SK-N-SH (cell line): ENCODE data around the gene SPRN. TPM values are rescaled to one million over a fixed set of nuclear protein-coding genes. Genes with fewer than 3 reads are reported as not detected.

Experiments
- CTCF ChIA-PET: fragments of 300-600, 350-600 bp; formaldehyde crosslinking; extraction: SDS; loops from one replicate; lab custom pipeline; 2021; lab: Yijun Ruan, JAX
- POLR2A ChIA-PET: fragments of 350-600 bp; sonication (Branson Sonifier 250); formaldehyde crosslinking; extraction: SDS; loops from one replicate; lab custom pipeline; 2020; ENCODE audit warnings: antibody characterized with exemption, inconsistent platforms; lab: Yijun Ruan, JAX
- DNase-seq: peaks from one replicate; pipeline ENCODE4 v3.0.0; 2012
- H2AFZ ChIP-seq: fragments of 200-600 bp; sonication (generic); 2 replicates; pipeline ENCODE4 v1.8.1; 2016; ENCODE audit warnings: antibody characterized with exemption, mild to moderate bottlenecking, low read depth
- H3F3A ChIP-seq: fragments of 200-600 bp; sonication (generic); replicated peaks from 2 replicates; pipeline ENCODE3; 2016; ENCODE audit warnings: antibody characterized with exemption, mild to moderate bottlenecking; ENCODE audit not compliant: insufficient read depth
- H3K27ac ChIP-seq, 2 experiments: fragments of 200-500 bp in 1 of 2; fragments of 200-600 bp in 1 of 2; sonication (Bioruptor generic) in 1 of 2; sonication (generic), shearing (Covaris generic) in 1 of 2; 2 replicates each; pipeline versions ENCODE4 v1.5.1 to v1.6.1; 2014 to 2016; ENCODE audit warnings: low read depth in 2 of 2, inconsistent platforms in 1 of 2, low read length in 1 of 2, mild to moderate bottlenecking in 1 of 2, mixed read lengths in 1 of 2
- H3K27me3 ChIP-seq: fragments of 200-600 bp; sonication (generic), shearing (Covaris generic); 2 replicates; pipeline ENCODE4 v1.6.1; 2016; ENCODE audit warnings: mixed run types; ENCODE audit not compliant: insufficient read depth
- H3K36me3 ChIP-seq, 2 experiments: fragments of 200-500 bp in 1 of 2; fragments of 200-600 bp in 1 of 2; sonication (Bioruptor generic) in 1 of 2; sonication (generic) in 1 of 2; replicated peaks in 1 of 2; 2 replicates each; pipeline versions ENCODE3 to v1.5.1; 2014 to 2016; ENCODE audit warnings: low read length in 1 of 2, mild to moderate bottlenecking in 1 of 2; ENCODE audit not compliant: insufficient read depth in 2 of 2, control insufficient read depth in 1 of 2
- H3K4me1 ChIP-seq, 2 experiments: fragments of 200-500 bp in 1 of 2; fragments of 200-600 bp in 1 of 2; sonication (Bioruptor generic) in 1 of 2; sonication (generic), shearing (Covaris generic) in 1 of 2; 2 replicates each; pipeline versions ENCODE4 v1.5.1 to v1.6.1; 2014 to 2016; ENCODE audit warnings: low read depth in 1 of 2, low read length in 1 of 2, mixed run types in 1 of 2; ENCODE audit not compliant: insufficient read depth in 2 of 2, control insufficient read depth in 1 of 2
- H3K4me2 ChIP-seq: fragments of 200-600 bp; sonication (generic), shearing (Covaris generic); 2 replicates; pipeline ENCODE4 v1.6.1; 2017; ENCODE audit warnings: mixed run types
- H3K4me3 ChIP-seq, 2 experiments: fragments of 200-500 bp in 1 of 2; fragments of 200-600 bp in 1 of 2; sonication (Bioruptor generic) in 1 of 2; sonication (generic), shearing (Covaris generic) in 1 of 2; 2 replicates each; pipeline versions ENCODE4 v1.5.1 to v1.8.1; 2014 to 2016; ENCODE audit warnings: low read depth in 2 of 2, inconsistent platforms in 1 of 2, low read length in 1 of 2, mild to moderate bottlenecking in 1 of 2, mixed read lengths in 1 of 2, moderate library complexity in 1 of 2
- H3K79me2 ChIP-seq: fragments of 200-600 bp; sonication (generic); 2 replicates; pipeline ENCODE4 v1.8.1; 2017; ENCODE audit warnings: mild to moderate bottlenecking; ENCODE audit not compliant: insufficient read depth
- H3K9ac ChIP-seq: fragments of 200-600 bp; sonication (generic); 2 replicates; pipeline ENCODE4 v1.6.1; 2017; ENCODE audit warnings: mixed run types
- H3K9me2 ChIP-seq: fragments of 200-600 bp; sonication (generic); 2 replicates; pipeline ENCODE4 v1.6.1; 2017; ENCODE audit warnings: mixed run types
- H3K9me3 ChIP-seq: fragments of 200-600 bp; sonication (generic); 2 replicates; pipeline ENCODE4 v1.6.1; 2017; ENCODE audit warnings: mixed run types, mild to moderate bottlenecking, moderate library complexity
- H4K20me1 ChIP-seq: fragments of 200-600 bp; sonication (generic); 2 replicates; pipeline ENCODE4 v1.6.1; 2017; ENCODE audit warnings: mild to moderate bottlenecking, mixed run types; ENCODE audit not compliant: insufficient read depth
- CHD2 ChIP-seq: fragments of 150-350 bp; IDR thresholded peaks from 2 replicates; pipeline ENCODE4 v1.6.1; 2018; ENCODE audit warnings: low read length; ENCODE audit not compliant: partially characterized antibody
- ELF1 ChIP-seq: IDR thresholded peaks from 2 replicates; pipeline ENCODE4 v1.4.0; 2012
- EP300 ChIP-seq, 2 experiments: IDR thresholded peaks; 2 replicates each; pipeline versions ENCODE4 v1.4.0 to v1.6.1; 2012; ENCODE audit warnings: borderline replicate concordance in 1 of 2, low read depth in 1 of 2, low read length in 1 of 2
- EZH2phosphoT487 ChIP-seq: fragments of 200-600 bp; sonication (generic); IDR thresholded peaks from 2 replicates; pipeline ENCODE4 v1.6.1; 2017; ENCODE audit warnings: low read depth, mixed run types, mild to moderate bottlenecking, antibody characterized with exemption, moderate library complexity, borderline replicate concordance
- FOSL2 ChIP-seq: IDR thresholded peaks from 2 replicates; pipeline ENCODE4 v1.4.0; 2012; ENCODE audit warnings: low read depth, mild to moderate bottlenecking, moderate library complexity, borderline replicate concordance
- FOXJ3 ChIP-seq: sonication (generic); formaldehyde crosslinking; IDR thresholded peaks from 2 replicates; pipeline ENCODE4 v1.5.1; 2020; ENCODE audit warnings: mild to moderate bottlenecking, missing genetic modification reagents
- FOXM1 ChIP-seq: IDR thresholded peaks from 2 replicates; pipeline ENCODE4 v1.4.0; 2012; ENCODE audit warnings: low read depth, mild to moderate bottlenecking
- GABPA ChIP-seq: IDR thresholded peaks from 2 replicates; pipeline ENCODE4 v1.4.0; 2012; ENCODE audit warnings: low read depth, mild to moderate bottlenecking
- GATA2 ChIP-seq: sonication (generic); formaldehyde crosslinking; IDR thresholded peaks from 2 replicates; pipeline ENCODE4 v1.5.0; 2020; ENCODE audit warnings: mild to moderate bottlenecking, missing genetic modification reagents
- JUND ChIP-seq: IDR thresholded peaks from 2 replicates; pipeline ENCODE4 v1.4.0; 2012
- NFIC ChIP-seq: IDR thresholded peaks from 2 replicates; pipeline ENCODE4 v1.4.0; 2012; ENCODE audit warnings: borderline replicate concordance
- RAD21 ChIP-seq: IDR thresholded peaks from 2 replicates; pipeline ENCODE4 v1.6.1; 2012; ENCODE audit warnings: mild to moderate bottlenecking, low read length
- RCOR1 ChIP-seq: fragments of 150-350 bp; IDR thresholded peaks from 2 replicates; pipeline ENCODE4 v1.6.1; 2017; ENCODE audit warnings: antibody characterized with exemption, low read length
- SIN3A ChIP-seq: IDR thresholded peaks from 2 replicates; pipeline ENCODE4 v1.6.1; 2012; ENCODE audit warnings: low read depth, mild to moderate bottlenecking, low read length, moderate library complexity, borderline replicate concordance
- TEAD4 ChIP-seq: IDR thresholded peaks from 2 replicates; pipeline ENCODE4 v1.4.0; 2012; ENCODE audit warnings: mild to moderate bottlenecking, borderline replicate concordance; ENCODE audit not compliant: insufficient read depth
- YY1 ChIP-seq: IDR thresholded peaks from 2 replicates; pipeline ENCODE4 v1.4.0; 2012; ENCODE audit warnings: low read depth, mild to moderate bottlenecking
- WGBS: methylation state at CpG from one replicate; pipeline ENCODE4 v1.1.6; 2017; ENCODE audit warnings: low lambda C conversion rate; 5-methylcytosine and 5-hydroxymethylcytosine counted together
- polyA plus RNA-seq, 3 experiments: library from polyadenylated mRNA; depleted of rRNA; stranded (reverse); fragments of >200 nt; gene quantifications; 2 replicates each; pipeline ENCODE4 v1.2.3, GENCODE V29; 2012
- TF ChIP-seq, protein P1 (sequence below): fragments of 200-600 bp; sonication (generic); IDR thresholded peaks from 2 replicates; pipeline ENCODE4 v1.6.1; 2017; ENCODE audit warnings: antibody characterized with exemption, mild to moderate bottlenecking, moderate library complexity
- TF ChIP-seq, protein P2 (sequence below): IDR thresholded peaks from 2 replicates; pipeline ENCODE4 v1.4.0; 2012; ENCODE audit warnings: low read depth

SPRN gene
- polyA plus RNA-seq, 1 of the 3 experiments (the other 2 are of a cell fraction): 1.2 TPM

DNA sequence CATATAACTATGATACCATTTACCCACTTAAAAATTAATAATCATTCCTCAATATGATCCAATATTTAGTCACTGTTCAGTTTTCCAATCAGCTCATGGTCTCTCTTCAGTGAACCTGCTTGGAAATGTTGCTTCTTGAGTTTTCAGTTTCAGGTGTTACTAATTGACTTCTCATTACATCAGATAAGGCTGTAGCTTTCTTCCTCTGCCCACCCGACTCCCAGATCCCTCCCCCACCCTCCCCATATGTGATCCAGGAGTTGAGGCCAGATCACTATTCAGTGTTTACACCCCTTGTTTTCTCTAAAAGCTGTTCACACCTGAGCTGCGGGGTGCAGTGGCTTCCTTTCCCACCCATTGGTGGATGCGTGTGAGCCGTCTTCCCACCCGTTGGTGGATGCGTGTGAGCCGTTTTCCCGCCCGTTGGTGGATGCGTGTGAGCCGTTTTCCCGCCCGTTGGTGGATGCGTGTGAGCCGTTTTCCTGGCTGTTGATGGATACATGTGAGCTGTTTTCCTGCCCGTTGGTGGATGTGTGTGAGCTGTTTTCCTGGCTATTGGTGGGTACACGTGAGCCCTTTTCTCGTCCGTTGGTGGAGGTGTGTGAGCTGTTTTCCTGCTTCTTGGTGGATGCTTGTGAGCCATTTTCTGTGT is 33.7 kb downstream of the SPRN start:
- Histone ChIP-seq H3K79me2 (peaks cover 15% of the 10 kb centered on the region), H3K4me2 (no peak overlapping the region), H4K20me1 (no peaks in the 10 kb centered on the region), H3K9me3 (no peaks in the 10 kb centered on the region), H3F3A (no peaks in the 10 kb centered on the region), H3K27ac (no peak overlapping the region), H3K36me3 (peaks cover 0 to 3% of the 10 kb centered on the region in 2 experiments), H3K4me1 (peaks cover 6 to 8% of the 10 kb centered on the region in 2 experiments; a peak in 2 of 4 replicates), H3K9ac (no peak overlapping the region), H3K27me3 (no peaks in the 10 kb centered on the region), H3K4me3 (no peak overlapping the region), H3K9me2 (no peaks in the 10 kb centered on the region), H2AFZ (no peak overlapping the region)
- DNase-seq: no peak
- 94% methylated on average over 19 of the region's 19 CpGs for WGBS
- TF ChIP-seq JUND: no peak
- TF ChIP-seq, protein P1, sequence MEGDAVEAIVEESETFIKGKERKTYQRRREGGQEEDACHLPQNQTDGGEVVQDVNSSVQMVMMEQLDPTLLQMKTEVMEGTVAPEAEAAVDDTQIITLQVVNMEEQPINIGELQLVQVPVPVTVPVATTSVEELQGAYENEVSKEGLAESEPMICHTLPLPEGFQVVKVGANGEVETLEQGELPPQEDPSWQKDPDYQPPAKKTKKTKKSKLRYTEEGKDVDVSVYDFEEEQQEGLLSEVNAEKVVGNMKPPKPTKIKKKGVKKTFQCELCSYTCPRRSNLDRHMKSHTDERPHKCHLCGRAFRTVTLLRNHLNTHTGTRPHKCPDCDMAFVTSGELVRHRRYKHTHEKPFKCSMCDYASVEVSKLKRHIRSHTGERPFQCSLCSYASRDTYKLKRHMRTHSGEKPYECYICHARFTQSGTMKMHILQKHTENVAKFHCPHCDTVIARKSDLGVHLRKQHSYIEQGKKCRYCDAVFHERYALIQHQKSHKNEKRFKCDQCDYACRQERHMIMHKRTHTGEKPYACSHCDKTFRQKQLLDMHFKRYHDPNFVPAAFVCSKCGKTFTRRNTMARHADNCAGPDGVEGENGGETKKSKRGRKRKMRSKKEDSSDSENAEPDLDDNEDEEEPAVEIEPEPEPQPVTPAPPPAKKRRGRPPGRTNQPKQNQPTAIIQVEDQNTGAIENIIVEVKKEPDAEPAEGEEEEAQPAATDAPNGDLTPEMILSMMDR: no peak
- no peak for TF ChIP-seq GABPA
- no peak for TF ChIP-seq ELF1
- TF ChIP-seq NFIC: no peak
- no peak for TF ChIP-seq GATA2 (CRISPR knock-in tag)
- TF ChIP-seq RCOR1: no peak
- no peak for TF ChIP-seq EP300 (IDR thresholded peaks at IDR 0.05; ENCODE audit: borderline replicate concordance in 1 of 2, low read depth in 1 of 2, low read length in 1 of 2)
- no peak for TF ChIP-seq RAD21
- no peak for TF ChIP-seq YY1
- no peak for TF ChIP-seq TEAD4
- no peak for TF ChIP-seq CHD2
- no peak for TF ChIP-seq EZH2phosphoT487
- TF ChIP-seq, protein P2, sequence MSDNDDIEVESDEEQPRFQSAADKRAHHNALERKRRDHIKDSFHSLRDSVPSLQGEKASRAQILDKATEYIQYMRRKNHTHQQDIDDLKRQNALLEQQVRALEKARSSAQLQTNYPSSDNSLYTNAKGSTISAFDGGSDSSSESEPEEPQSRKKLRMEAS: no peak
- no peak for TF ChIP-seq FOSL2
- no peak for TF ChIP-seq FOXM1
- TF ChIP-seq SIN3A: no peak
- TF ChIP-seq FOXJ3 (CRISPR knock-in tag): no peak
- ChIA-PET POLR2A (interaction anchor here (0.6 kb wide), 1 partner anchor 33 kb away, joined by 3 read pairs; the partner anchor contains the start of gene FUOM), CTCF (interaction anchor here (0.7 kb wide), 1 partner anchor 61 kb away, joined by 4 read pairs; no protein-coding TSS in a partner anchor)
